Activated T-helper 17 cell treated with anti-CD3 and anti-CD28 coated beads, Interleukin-2, amount 50 U/mL, for 72 hours (primary cell): ENCODE measurements around the gene ACSM6. TPM values are rescaled to one million over a fixed set of nuclear protein-coding genes. Genes with fewer than 3 reads are reported as not detected.
"Not testable (repeated sequence)": the region's sequence is repeated elsewhere in the genome, so short reads cannot be mapped to it uniquely, and the experiment has no call there.

ENCODE experiments used
- ATAC-seq: fragments of 150-1000 bp; cut with Tn5 transposase; replicated peaks from 2 replicates; pipeline ENCODE4 v1.10.0; 2021; ENCODE audit warnings: mild to moderate bottlenecking, moderate library complexity
- H3K27ac Mint-ChIP-seq: one replicate; pipeline ENCODE4 v1.8.0; 2022; ENCODE audit warnings: mixed read lengths
- H3K27me3 Mint-ChIP-seq: one replicate; pipeline ENCODE4 v1.8.0; 2022; ENCODE audit warnings: mixed read lengths
- H3K36me3 Mint-ChIP-seq: one replicate; pipeline ENCODE4 v1.8.0; 2022; ENCODE audit warnings: low read depth, mild to moderate bottlenecking, mixed read lengths
- H3K4me1 Mint-ChIP-seq: one replicate; pipeline ENCODE4 v1.8.0; 2022; ENCODE audit warnings: mixed read lengths
- H3K4me3 Mint-ChIP-seq: one replicate; pipeline ENCODE4 v1.8.0; 2022; ENCODE audit warnings: mild to moderate bottlenecking, mixed read lengths
- H3K9me3 Mint-ChIP-seq: one replicate; pipeline ENCODE4 v1.8.0; 2022; ENCODE audit warnings: mixed read lengths
- total RNA-seq, 2 donors: library from RNA; stranded (reverse); gene quantifications; one replicate each; pipeline ENCODE4 v1.2.3, GENCODE V29; 2022

Gene ACSM6
- total RNA-seq, 2 donors from 2014 or later: not detected

DNA sequence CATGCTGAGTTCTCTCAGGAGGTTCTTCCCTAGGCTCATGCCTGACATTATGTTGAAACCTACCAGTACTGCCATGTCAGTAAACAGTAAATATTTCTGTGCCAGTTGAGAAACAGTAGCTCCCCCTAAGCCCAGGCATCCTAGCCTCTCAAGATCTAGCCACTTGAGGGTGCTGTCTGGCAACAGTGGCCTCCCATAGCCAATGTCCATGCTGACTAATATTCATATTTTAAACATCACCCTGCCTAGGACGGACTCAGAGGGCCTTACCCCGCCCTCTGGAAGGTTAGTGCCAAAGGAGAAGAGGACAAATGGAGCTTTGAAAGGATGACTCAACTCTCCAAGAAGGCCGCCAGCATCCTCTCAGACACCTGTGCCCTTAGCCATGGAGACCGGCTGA, 7.7 kb downstream of the ACSM6 start:
- no peak for ATAC-seq
- Mint-ChIP-seq H3K36me3 (no peaks in the 10 kb centered on the region), H3K27ac (no peak overlapping the region), H3K4me3 (no peak overlapping the region), H3K4me1 (no peaks in the 10 kb centered on the region), H3K9me3 (peaks cover 4% of the 10 kb centered on the region), H3K27me3 (peaks cover 4% of the 10 kb centered on the region)

DNA sequence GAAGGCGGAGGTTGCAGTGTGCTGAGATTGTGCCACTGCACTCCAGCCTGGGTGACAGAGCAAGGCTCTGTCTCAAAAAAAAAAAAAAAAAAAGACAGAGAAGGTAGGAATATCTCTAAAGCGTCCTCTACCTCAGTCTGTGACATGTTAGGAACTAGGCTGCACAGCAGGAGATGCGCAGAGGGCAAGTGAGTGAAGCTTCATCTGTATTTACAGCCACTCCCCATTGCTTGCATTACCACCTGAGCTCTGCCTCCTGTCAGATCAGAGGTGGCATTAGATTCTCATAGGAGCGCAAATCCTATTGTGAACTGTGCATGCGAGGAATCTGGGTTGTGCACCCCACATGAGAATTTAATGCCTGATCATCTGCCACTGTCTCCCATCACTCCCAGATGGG, 8.8 kb downstream of the ACSM6 start:
- ATAC-seq, H3K27me3 Mint-ChIP-seq, H3K4me1 Mint-ChIP-seq, H3K27ac Mint-ChIP-seq, H3K4me3 Mint-ChIP-seq, H3K9me3 Mint-ChIP-seq, H3K36me3 Mint-ChIP-seq: not testable (repeated sequence)

DNA sequence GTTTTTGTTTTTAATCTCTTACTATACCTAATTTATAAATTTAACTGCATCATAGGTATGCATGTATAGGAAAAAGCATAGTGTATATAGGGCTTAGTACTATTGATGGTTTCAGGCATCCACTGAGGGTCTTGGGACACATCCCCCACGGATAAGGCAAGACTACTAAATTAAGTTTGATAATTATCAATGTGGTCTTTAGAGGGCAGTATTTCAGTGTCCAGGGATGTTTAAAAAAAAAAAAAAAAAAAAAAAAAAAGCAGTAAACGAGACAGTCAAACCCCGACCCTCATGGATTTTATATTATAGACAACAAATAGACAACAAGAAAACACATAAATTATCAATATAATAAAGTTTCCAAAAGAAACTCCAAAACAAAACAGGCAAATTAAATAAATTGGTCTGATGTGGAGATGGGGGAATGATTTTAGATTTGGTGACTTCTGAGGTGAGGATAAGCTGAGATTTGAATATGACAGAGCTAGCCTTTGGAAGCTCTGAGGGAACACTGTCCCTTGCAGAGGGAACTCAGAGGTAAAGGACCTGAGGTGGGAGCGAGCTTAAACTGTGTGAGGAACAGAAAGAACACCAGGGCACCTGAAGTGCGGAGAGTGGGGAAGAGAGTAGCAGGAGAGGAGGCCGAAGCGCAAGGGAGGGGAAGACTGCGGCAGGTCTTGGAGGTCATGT, 14.8 kb downstream of the ACSM6 start:
- no peaks in the 10 kb centered on the region for H3K9me3 Mint-ChIP-seq
- no peak for ATAC-seq
- no peak overlapping the region for H3K27ac Mint-ChIP-seq
- no peaks in the 10 kb centered on the region for H3K4me1 Mint-ChIP-seq
- no peak overlapping the region for H3K4me3 Mint-ChIP-seq
- H3K27me3 Mint-ChIP-seq: peaks cover 3% of the 10 kb centered on the region
- H3K36me3 Mint-ChIP-seq: no peaks in the 10 kb centered on the region

DNA sequence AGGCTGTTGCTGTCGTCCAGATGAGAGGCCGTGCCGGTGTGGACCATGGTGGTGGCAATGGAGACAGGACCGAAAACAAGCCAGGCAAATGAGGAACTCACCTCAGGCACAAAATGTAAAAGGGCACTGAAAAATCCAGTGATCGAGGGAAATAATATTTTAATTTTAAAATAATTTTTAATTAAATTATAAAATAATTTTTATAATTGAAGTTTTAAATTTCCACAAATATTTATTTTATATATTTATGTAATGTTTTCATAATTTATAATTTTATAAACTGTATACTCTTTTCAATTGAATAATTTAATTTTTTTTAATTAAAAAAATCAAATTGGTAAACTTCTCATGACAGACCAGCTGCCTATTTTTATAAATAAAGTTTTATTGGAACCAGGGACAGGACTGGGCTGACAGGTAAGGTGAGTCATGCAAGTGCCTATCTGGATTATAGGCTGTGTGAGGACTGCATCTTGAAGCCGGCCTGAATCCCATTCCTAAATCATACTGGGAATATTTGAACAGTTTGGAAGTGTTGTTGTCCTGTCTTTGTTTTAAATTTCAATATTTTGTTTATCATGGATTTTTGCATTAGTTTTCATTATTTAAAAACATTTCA, 15.6 kb downstream of the ACSM6 start:
- ATAC-seq: no peak
- Mint-ChIP-seq H3K36me3 (no peaks in the 10 kb centered on the region), H3K27ac (no peak overlapping the region), H3K4me1 (no peaks in the 10 kb centered on the region), H3K27me3 (peaks cover 3% of the 10 kb centered on the region), H3K4me3 (no peak overlapping the region), H3K9me3 (no peaks in the 10 kb centered on the region)

DNA sequence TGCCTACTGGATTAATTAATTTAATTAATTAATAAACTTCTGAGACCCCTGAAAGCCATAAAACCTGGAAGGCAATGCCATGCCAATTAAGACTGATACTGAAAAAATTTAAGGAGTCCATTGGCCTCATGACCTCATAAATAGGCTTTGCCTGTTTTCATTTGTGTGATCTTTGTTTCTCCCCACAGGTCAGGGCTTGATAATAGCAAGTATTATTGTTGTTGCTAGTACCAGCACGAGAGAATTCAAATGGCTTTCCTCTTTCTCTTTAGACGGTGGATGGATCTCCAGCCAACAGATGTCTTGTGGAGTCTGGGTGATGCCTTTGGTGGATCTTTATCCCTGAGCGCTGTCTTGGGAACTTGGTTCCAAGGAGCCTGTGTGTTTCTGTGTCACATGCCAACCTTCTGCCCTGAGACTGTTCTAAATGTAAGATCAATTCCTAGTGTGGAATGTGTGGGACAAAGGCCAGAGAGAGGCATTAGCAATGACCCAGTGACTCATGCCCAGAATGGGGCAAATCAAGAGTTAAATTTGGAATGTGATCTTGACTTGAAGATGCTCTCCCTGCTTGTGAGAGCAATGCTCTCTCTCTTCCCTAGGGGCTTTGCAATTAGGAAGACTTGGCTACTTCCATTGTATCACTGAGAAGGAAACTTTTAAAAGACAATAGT, 17.7 kb downstream of the ACSM6 start:
- Mint-ChIP-seq H3K4me1 (no peaks in the 10 kb centered on the region), H3K36me3 (no peaks in the 10 kb centered on the region), H3K9me3 (peaks cover 10% of the 10 kb centered on the region), H3K27me3 (peaks cover 7% of the 10 kb centered on the region), H3K4me3 (no peak overlapping the region), H3K27ac (no peak overlapping the region)
- ATAC-seq: no peak

DNA sequence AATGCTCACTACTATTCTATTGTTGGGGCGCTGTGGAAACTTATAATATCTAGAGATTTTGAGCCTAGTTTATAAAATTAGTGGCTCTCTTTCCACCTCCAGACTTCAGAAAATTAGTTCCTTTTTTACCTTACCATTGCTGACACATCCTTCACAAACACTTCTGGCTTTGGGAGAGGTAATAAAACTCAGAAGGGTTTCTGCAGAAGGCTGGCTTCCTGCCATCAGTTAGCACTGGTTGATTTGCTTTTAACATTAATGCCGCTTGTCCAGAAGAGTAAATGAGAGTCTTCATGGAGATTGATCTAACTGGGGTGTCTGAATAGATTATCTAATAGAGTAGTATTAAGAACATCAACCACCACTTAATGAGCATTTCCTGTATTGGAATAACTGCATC, 20.3 kb downstream of the ACSM6 start:
- Mint-ChIP-seq H3K9me3 (peaks cover 10% of the 10 kb centered on the region), H3K27ac (no peak overlapping the region), H3K36me3 (no peaks in the 10 kb centered on the region), H3K4me3 (no peak overlapping the region), H3K27me3 (peaks cover 7% of the 10 kb centered on the region), H3K4me1 (no peaks in the 10 kb centered on the region)
- no peak for ATAC-seq

DNA sequence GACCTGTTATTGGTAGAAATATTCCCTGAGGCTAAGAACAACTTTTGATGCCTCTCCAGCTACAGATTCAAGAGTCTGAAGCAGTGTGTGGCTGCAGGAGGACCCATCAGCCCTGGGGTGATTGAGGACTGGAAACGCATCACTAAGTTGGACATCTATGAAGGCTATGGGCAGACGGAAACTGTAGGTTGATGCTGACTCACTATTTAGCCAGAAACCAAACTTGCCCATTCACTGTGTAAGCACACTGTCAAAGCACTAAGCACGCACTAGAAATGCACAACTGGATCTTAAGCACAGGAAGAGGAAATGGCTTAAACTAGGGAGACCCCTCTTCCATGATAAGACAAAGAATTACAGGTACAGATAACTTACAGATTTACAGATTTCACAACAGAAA, 20.8 kb downstream of the ACSM6 start:
- Mint-ChIP-seq H3K9me3 (peaks cover 10% of the 10 kb centered on the region), H3K27ac (no peak overlapping the region), H3K4me1 (no peaks in the 10 kb centered on the region), H3K4me3 (no peak overlapping the region), H3K36me3 (no peaks in the 10 kb centered on the region), H3K27me3 (peaks cover 7% of the 10 kb centered on the region)
- no peak for ATAC-seq

DNA sequence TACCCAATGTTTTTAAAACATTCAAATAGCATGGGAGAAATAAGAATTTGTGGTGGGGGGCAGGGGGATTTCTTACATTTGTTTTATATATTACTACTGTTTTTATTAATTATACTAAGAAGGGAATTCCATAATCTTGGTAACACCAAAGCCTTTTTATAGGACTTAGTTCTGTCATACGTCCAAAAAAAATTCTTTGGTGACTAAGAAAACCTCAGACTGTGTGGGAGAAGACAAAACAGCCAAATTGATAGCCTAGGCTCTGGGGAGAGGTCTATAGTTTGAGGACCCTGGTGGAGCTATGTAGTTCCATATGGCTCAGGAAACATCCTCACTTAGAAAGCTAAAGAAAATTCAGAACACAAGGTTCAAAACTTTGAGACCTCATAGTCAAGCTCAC, 23.4 kb downstream of the ACSM6 start:
- no peak for ATAC-seq
- H3K9me3 Mint-ChIP-seq: peaks cover 10% of the 10 kb centered on the region
- no peaks in the 10 kb centered on the region for H3K36me3 Mint-ChIP-seq
- H3K27me3 Mint-ChIP-seq: peaks cover 7% of the 10 kb centered on the region
- H3K4me1 Mint-ChIP-seq: no peaks in the 10 kb centered on the region
- H3K27ac Mint-ChIP-seq: no peak overlapping the region
- no peak overlapping the region for H3K4me3 Mint-ChIP-seq

DNA sequence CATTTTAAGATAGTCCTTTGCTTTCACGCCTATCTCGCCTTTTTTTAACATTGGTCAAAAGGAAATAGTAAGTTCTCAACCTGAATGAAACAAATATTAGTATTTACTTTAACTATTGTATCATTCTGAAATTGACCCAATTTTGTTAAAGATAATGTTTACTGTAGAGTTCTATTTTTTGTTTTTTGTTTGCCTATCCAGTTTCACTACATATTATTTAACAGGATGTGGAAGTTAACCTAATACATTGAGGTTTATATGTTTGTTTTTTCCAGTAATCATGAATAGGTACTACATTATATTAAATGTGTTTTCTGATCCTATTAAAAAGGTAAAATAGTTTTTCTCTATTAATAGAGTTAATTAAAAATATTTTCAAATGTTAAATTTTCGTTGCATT, 26.5 kb downstream of the ACSM6 start:
- Mint-ChIP-seq H3K4me1 (no peaks in the 10 kb centered on the region), H3K36me3 (no peaks in the 10 kb centered on the region), H3K4me3 (no peak overlapping the region), H3K27ac (no peak overlapping the region), H3K27me3 (no peaks in the 10 kb centered on the region), H3K9me3 (peaks cover 5% of the 10 kb centered on the region)
- no peak for ATAC-seq

DNA sequence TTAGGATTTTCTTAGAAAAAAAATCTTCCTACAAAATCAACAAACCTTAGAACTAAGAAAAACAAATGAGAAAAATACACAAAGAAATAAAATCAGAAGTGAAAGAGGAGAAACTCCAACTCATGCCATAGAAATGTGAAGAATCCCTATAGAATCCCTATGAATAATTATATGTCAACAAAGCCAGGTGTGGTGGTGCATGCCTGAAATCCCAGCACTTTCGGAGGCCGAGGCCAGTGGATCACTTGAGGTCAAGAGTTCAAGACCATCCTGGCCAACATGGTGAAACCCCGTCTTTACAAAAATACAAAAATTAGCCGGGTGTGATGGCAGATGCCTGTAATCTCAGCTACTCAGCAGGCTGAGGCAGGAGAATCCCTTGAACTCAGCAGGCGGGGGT, 27.1 kb downstream of the ACSM6 start:
- H3K27me3 Mint-ChIP-seq: no peaks in the 10 kb centered on the region
- ATAC-seq: no peak
- peaks cover 3% of the 10 kb centered on the region for H3K9me3 Mint-ChIP-seq
- H3K36me3 Mint-ChIP-seq: no peaks in the 10 kb centered on the region
- no peak overlapping the region for H3K4me3 Mint-ChIP-seq
- H3K27ac Mint-ChIP-seq: no peak overlapping the region
- no peaks in the 10 kb centered on the region for H3K4me1 Mint-ChIP-seq

DNA sequence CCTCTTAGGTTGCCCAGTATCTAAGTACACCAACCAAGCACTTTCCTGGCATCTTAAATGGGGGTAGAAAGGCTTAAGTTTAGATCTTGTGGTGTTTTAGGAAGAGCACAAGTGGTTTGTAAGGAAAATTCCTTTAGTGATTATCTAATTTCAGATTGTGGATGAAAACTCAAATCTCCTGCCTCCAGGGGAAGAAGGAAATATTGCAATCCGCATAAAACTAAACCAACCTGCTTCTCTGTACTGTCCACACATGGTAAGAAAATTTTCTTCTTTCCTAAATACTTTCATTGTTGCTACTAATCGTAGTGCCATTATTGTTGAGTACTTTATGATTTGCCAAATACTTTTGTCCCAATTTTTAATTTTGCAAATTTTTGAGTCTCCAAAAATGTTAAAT, 31.1 kb downstream of the ACSM6 start:
- peaks cover 7% of the 10 kb centered on the region for H3K27me3 Mint-ChIP-seq

DNA sequence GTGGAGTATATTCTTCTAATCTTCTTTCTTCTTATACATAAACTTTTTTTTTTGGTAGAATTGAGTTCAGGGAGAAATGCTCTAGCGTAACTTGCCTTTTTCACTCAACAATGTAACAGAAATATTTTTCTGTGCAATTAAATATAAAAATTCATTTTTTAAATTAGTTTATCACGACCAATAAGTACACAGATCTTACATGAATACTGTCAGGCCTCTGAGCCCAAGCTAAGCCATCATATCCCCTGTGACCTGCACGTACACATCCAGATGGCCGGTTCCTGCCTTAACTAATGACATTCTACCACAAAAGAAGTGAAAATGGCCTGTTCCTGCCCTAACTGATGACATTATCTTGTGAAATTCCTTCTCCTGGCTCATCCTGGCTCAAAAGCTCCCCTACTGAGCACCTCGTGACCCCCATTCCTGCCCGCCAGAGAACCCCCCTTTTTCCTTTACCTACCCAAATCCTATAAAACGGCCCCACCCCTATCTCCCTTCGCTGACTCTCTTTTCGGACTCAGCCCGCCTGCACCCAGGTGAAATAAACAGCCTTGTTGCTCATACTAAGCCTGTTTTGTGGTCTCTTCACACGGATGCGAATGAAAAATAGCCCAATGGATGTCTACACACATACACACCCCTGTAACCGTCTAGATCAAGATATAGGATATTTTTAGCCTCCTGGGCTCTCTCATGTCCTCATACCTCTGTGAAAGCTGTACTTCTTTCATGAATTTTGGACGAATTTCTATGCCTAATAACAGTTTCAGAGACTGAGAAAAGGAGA, 35.1 kb downstream of the ACSM6 start:
- not testable (repeated sequence) for H3K27ac Mint-ChIP-seq

More for the DNA sequence above, 31.1 kb downstream of the ACSM6 start:
- Mint-ChIP-seq H3K4me1 (no peaks in the 10 kb centered on the region), H3K4me3 (no peak overlapping the region), H3K9me3 (no peaks in the 10 kb centered on the region), H3K36me3 (no peaks in the 10 kb centered on the region), H3K27ac (no peak overlapping the region)
- ATAC-seq: no peak

DNA sequence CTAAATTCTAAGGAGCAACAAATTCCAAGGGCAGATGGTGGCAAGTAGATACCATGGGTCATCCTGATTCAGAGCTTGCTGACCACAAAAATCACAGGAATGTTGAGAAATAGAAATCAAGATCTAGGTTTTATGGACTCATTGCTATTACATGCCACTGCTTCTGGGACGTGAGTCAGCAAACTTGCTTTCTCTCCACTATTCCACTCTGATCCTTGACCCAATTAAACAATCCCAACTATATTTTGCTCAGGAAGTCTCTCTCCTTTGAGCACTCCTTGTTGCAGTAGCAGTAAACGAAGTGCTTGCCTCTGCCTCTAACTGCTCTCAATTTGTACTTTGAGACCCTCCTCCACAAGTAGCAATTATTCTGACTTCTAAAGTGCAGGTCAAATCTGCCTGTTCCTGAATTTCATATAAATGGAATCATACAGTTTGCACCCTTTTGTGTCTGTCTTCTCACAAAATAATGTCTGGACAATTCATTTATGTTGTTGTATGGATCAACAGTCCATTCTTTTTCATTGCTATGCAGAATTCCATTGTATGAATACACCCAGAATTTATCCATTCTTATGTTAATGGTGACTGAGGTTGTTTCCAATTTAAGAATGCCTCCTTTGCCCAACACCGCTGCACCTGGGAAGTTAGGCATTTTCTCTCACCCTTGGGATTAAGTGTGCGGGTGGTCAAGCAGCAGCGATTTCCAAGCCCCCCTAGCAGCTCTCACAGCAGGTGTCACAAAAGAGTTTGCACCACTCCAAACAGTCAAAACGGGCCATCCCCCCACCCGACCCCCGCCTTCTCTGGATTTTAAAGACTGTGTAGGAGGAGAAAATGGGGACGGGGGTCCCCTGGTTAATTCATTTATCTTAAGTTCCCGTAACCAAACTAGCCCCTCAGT, 35.9 kb downstream of the ACSM6 start:
- Mint-ChIP-seq H3K36me3 (no peaks in the 10 kb centered on the region), H3K4me1 (no peaks in the 10 kb centered on the region), H3K27ac (no peak overlapping the region), H3K4me3 (peak overlapping the region; percentile 75), H3K27me3 (peaks cover 26% of the 10 kb centered on the region), H3K9me3 (no peaks in the 10 kb centered on the region)
- no peak for ATAC-seq

More for the DNA sequence above, 35.1 kb downstream of the ACSM6 start:
- not testable (repeated sequence) for H3K36me3 Mint-ChIP-seq, ATAC-seq, H3K4me3 Mint-ChIP-seq, H3K9me3 Mint-ChIP-seq, H3K4me1 Mint-ChIP-seq
- peaks cover 26% of the 10 kb centered on the region for H3K27me3 Mint-ChIP-seq
